Neural progenitor cell (in vitro differentiated cells): ENCODE measurements around the gene TBC1D13. TPM values are rescaled to one million over a fixed set of nuclear protein-coding genes. Genes with fewer than 3 reads are reported as not detected.

Source experiments
- DNase-seq: peaks from one replicate; pipeline ENCODE4 v3.0.0-alpha.2; 2016; ENCODE audit warnings: low spot score
- H2AFZ ChIP-seq: fragments of 200-600 bp; sonication (generic); replicated peaks from 2 replicates; pipeline ENCODE4 v1.6.1; 2016; ENCODE audit warnings: antibody characterized with exemption
- H3F3A ChIP-seq: fragments of 200-600 bp; sonication (generic); 2 replicates; pipeline ENCODE4 v1.6.1; 2016; ENCODE audit warnings: antibody characterized with exemption, low read depth
- H3K27ac ChIP-seq: fragments of 200-600 bp; sonication (generic); 2 replicates; pipeline ENCODE4 v1.5.1; 2016; ENCODE audit warnings: mild to moderate bottlenecking
- H3K27me3 ChIP-seq: fragments of 200-600 bp; sonication (generic); 2 replicates; pipeline ENCODE4 v1.6.1; 2016; ENCODE audit warnings: mild to moderate bottlenecking, moderate library complexity
- H3K36me3 ChIP-seq: fragments of 200-600 bp; sonication (generic); 2 replicates; pipeline ENCODE4 v1.5.1; 2016
- H3K4me1 ChIP-seq: fragments of 200-600 bp; sonication (generic); 2 replicates; pipeline ENCODE4 v1.6.1; 2016; ENCODE audit warnings: mixed run types
- H3K4me2 ChIP-seq: fragments of 200-600 bp; sonication (generic); 2 replicates; pipeline ENCODE4 v1.6.1; 2016
- H3K4me3 ChIP-seq: fragments of 200-600 bp; sonication (generic); 2 replicates; pipeline ENCODE4 v1.5.1; 2016
- H3K79me2 ChIP-seq: fragments of 200-600 bp; sonication (generic); 2 replicates; pipeline ENCODE4 v1.6.1; 2016; ENCODE audit warnings: low read depth
- H3K9ac ChIP-seq: fragments of 200-600 bp; sonication (generic); 2 replicates; pipeline ENCODE4 v1.6.1; 2016
- H3K9me3 ChIP-seq: fragments of 200-600 bp; sonication (generic); 2 replicates; pipeline ENCODE4 v1.5.1; 2016; ENCODE audit warnings: low read depth
- H4K20me1 ChIP-seq: fragments of 200-600 bp; sonication (generic); 2 replicates; pipeline ENCODE4 v1.6.1; 2016; ENCODE audit warnings: low read depth
- H3K27ac Mint-ChIP-seq: 3 replicates; pipeline ENCODE4 v1.8.0; 2021; ENCODE audit warnings: mixed read lengths
- H3K27me3 Mint-ChIP-seq: 2 replicates; pipeline ENCODE4 v1.8.0; 2022; ENCODE audit warnings: low read depth, mild to moderate bottlenecking, inconsistent platforms, moderate library complexity, mixed read lengths; ENCODE audit not compliant: insufficient read depth
- H3K36me3 Mint-ChIP-seq: 3 replicates; pipeline ENCODE4 v1.8.0; 2021; ENCODE audit warnings: mixed read lengths
- H3K4me1 Mint-ChIP-seq: 3 replicates; pipeline ENCODE4 v1.8.0; 2021; ENCODE audit warnings: mixed read lengths
- H3K4me3 Mint-ChIP-seq: 3 replicates; pipeline ENCODE4 v1.8.0; 2021; ENCODE audit warnings: mild to moderate bottlenecking, moderate library complexity, mixed read lengths
- H3K9me3 Mint-ChIP-seq: 3 replicates; pipeline ENCODE4 v1.8.0; 2020; ENCODE audit warnings: mixed read lengths
- CTCF ChIP-seq: fragments of 200-600 bp; sonication (generic); IDR thresholded peaks from 2 replicates; pipeline ENCODE4 v1.5.1; 2017; ENCODE audit warnings: antibody characterized with exemption, mild to moderate bottlenecking
- EZH2 ChIP-seq: fragments of 200-600 bp; sonication (generic); IDR thresholded peaks from 2 replicates; pipeline ENCODE4 v1.6.1; 2017; ENCODE audit warnings: antibody characterized with exemption, mild to moderate bottlenecking, moderate library complexity
- EZH2phosphoT487 ChIP-seq: fragments of 200-600 bp; sonication (generic); IDR thresholded peaks from 2 replicates; pipeline ENCODE4 v1.6.1; 2017; ENCODE audit warnings: antibody characterized with exemption
- total RNA-seq: library from RNA; depleted of rRNA; stranded (reverse); fragments of >200 nt; gene quantifications from 2 replicates; pipeline ENCODE4 v1.2.3, GENCODE V29; 2015; ENCODE audit warnings: low replicate concordance

Gene TBC1D13
- total RNA-seq, 1 donor from 2014 or later: 19.0 TPM

- Mint-ChIP-seq H3K9me3 (no peaks in the 10 kb centered on the region), H3K4me1 (peaks cover 14% of the 10 kb centered on the region), H3K36me3 (peaks cover 9% of the 10 kb centered on the region), H3K27ac (no peak overlapping the region), H3K27me3 (peaks cover 5% of the 10 kb centered on the region), H3K4me3 (peak overlapping the region; percentile 96)
- H3K4me2 ChIP-seq: peak overlapping the region; percentile 97
- H3F3A ChIP-seq: peaks cover 6% of the 10 kb centered on the region
- H4K20me1 ChIP-seq: peaks cover 2% of the 10 kb centered on the region
- no peaks in the 10 kb centered on the region for H3K36me3 ChIP-seq
- H3K27me3 ChIP-seq: no peaks in the 10 kb centered on the region
- peaks cover 19% of the 10 kb centered on the region for H3K79me2 ChIP-seq
- H3K27ac ChIP-seq: no peak overlapping the region
- H3K9me3 ChIP-seq: no peaks in the 10 kb centered on the region
- H3K4me3 ChIP-seq: peak overlapping the region; percentile 96
- DNase-seq: no peak
- TF ChIP-seq EZH2phosphoT487: no peak
- TF ChIP-seq EZH2: no peak
- no peak for TF ChIP-seq CTCF
- peaks cover 6% of the 10 kb centered on the region for H3K4me1 ChIP-seq
- H2AFZ ChIP-seq: no peak overlapping the region
- no peak overlapping the region for H3K9ac ChIP-seq
These were observed 41.2 kb downstream of the TBC1D13 start for GRCh38 chr9:128828267-128828666.

GRCh38 chr9:128828719-128829452 lies 41.8 kb downstream of the TBC1D13 start:
- Mint-ChIP-seq H3K27me3 (peaks cover 5% of the 10 kb centered on the region), H3K4me3 (peak overlapping the region; percentile 96), H3K9me3 (no peaks in the 10 kb centered on the region), H3K36me3 (peaks cover 9% of the 10 kb centered on the region), H3K4me1 (peaks cover 14% of the 10 kb centered on the region), H3K27ac (peak overlapping the region; percentile 60)
- Histone ChIP-seq H3K9ac (peak overlapping the region; percentile 76), H4K20me1 (peaks cover 2% of the 10 kb centered on the region), H3K36me3 (no peaks in the 10 kb centered on the region), H3K27ac (no peak overlapping the region), H3K79me2 (peaks cover 19% of the 10 kb centered on the region), H3K4me2 (peak overlapping the region; percentile 97), H3K27me3 (no peaks in the 10 kb centered on the region), H2AFZ (peak overlapping the region; percentile 89), H3K9me3 (no peaks in the 10 kb centered on the region), H3F3A (peaks cover 6% of the 10 kb centered on the region), H3K4me3 (peak overlapping the region; percentile 96), H3K4me1 (peaks cover 6% of the 10 kb centered on the region)
- TF ChIP-seq EZH2phosphoT487 (no peak), EZH2 (no peak), CTCF (no peak)
- no peak for DNase-seq

- Histone ChIP-seq H3K4me3 (peak within 1 kb of the TSS; percentile 96), H2AFZ (peak within 1 kb of the TSS; percentile 89), H3K9ac (peak within 1 kb of the TSS; percentile 76), H3K9me3 (no peaks in the 10 kb centered on the region), H3K79me2 (peaks cover 19% of the 10 kb centered on the region), H3K4me2 (peak within 1 kb of the TSS; percentile 97), H4K20me1 (peaks cover 2% of the 10 kb centered on the region), H3K27me3 (no peaks in the 10 kb centered on the region), H3K4me1 (peaks cover 6% of the 10 kb centered on the region), H3K27ac (no peak within 1 kb of the TSS), H3K36me3 (no peaks in the 10 kb centered on the region), H3F3A (peaks cover 6% of the 10 kb centered on the region)
- Mint-ChIP-seq H3K36me3 (peaks cover 11% of the 10 kb centered on the region), H3K27me3 (peaks cover 5% of the 10 kb centered on the region), H3K27ac (peak within 1 kb of the TSS; percentile 60), H3K4me3 (peak within 1 kb of the TSS; percentile 96), H3K9me3 (no peaks in the 10 kb centered on the region), H3K4me1 (peaks cover 14% of the 10 kb centered on the region)
- DNase-seq: peak; percentile 97
- TF ChIP-seq EZH2 (no peak), EZH2phosphoT487 (no peak)
These were observed 42.6 kb downstream of the TBC1D13 start, which contains the start of gene SPOUT1 for GRCh38 chr9:128829477-128830251. Gene SPOUT1 (minus strand): TSS chr9:128829794. CDS start chr9:128829780, 14 bp downstream.
